HL-60/S4 treated with phorbol 12-myristate 13-acetate at 8.2 ng/mL for 4 days and 3 days (cell line): Measurements from ENCODE around the gene CENPM.

Source experiments
- in situ Hi-C: fragments of 300-500 bp; cut with MboI; formaldehyde crosslinking; loops from 2 replicates; pipeline ENCODE4 v1.15.0; 2022; ENCODE audit warnings: low sequenced_read_pairs

CENPM gene

DNA sequence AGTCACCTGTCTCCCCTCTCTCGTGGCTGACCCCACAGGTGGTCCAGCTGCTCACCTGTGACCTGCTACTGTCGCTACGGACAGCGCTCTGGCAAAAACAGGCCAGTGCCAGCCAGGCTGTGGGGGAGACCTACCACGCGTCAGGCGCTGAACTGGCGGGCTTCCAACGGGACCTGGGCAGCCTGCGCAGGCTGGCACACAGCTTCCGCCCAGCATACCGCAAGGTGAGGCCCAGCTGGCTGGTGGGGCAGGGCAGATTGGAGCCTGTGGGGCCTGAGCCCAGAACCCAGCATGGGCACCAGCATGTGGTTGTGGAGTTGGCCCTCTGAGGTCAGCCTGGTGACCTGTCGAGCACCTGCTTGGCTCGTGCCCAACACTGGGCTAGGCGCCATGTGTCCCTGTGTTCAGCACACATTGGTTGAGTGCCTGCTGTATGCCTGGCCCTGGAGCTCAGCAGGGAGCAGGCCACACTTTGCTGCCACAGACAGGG is 44.0 kb downstream of the CENPM start:
- in situ Hi-C loops: no loop called here

DNA sequence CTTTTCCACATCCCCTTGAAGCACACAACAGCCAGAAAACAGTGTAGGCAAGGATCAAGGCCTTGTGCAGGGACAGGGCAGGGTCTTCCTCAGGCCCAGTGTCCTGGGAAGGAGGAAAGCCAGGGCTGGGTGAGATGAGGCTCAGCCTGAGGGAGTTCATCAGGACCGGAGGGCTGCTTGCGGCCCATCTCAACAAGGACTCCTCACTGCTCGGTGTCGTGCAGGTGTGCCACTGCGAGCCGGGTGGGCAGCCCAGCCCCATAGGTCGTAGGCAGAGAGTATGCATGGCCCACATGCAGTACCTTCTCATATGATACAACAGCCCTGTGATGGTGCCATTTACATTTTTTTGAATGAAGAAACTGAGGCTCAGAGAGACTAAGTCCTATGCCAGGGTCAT is 44.9 kb downstream of the CENPM start:
- in situ Hi-C loops: no loop called here

DNA sequence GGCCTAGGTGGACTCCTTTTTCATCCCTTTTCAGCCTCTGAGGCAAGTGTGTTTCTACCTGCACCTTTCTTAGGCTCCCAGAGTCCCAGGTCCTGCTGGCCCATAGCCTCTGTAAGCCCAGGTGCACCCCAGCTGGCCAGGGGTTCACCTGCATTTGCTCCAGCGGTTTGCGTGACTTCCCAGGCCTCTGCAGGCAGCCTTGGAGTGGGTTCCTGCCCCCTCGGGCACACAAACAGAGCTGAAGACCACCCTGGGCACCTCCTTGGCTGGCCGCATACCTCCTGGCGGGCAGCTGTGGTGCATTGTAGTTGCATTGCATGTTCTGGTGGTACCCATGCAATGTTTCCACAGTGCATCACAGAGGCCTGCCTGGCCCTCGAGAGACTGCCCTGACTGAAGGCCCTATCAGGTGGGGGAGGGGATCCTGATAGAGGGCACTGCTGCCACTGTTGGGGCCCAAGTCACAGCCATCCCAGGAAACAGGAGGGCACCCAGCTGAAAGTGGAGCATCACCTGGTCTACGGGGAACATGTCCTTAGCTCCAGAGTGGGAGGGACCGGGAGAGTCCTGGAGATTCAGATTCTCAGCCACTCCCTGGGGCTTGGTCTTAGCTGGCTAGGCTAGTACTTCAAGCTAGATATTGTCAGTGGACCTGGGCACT is 46.2 kb downstream of the CENPM start:
- in situ Hi-C loops: no loop called here

DNA sequence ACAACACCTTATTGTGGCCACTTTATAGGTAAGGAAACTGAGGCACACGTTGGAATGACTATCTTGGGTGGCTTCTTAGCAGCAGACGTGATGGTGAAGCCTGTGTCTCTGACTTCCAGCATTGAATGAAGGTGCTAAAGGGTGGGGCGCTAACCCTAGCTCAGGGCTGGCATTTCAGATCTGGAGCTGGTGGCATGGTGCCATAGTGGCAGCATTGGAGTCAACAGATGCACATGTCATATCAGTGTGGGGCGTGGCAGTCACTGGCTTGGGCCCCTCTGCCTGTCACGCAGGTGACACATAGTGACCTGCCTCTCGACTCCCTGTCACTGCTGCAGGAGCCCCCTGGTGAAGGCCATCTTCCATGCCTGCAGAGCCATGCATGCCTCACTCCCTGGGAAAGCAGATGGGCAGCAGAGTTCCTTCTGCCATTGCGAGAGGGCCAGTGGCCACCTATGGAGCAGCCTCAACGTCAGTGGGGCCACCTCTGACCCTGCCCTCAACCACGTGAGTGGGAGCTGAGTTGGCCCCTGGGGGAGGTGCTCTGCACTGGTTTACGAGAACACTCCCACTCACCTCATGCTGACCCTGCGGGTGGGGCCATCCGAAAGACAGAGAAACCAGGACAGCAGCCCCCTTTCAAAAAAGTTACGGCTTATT is 46.8 kb downstream of the CENPM start:
- in situ Hi-C loops: no loop called here

DNA sequence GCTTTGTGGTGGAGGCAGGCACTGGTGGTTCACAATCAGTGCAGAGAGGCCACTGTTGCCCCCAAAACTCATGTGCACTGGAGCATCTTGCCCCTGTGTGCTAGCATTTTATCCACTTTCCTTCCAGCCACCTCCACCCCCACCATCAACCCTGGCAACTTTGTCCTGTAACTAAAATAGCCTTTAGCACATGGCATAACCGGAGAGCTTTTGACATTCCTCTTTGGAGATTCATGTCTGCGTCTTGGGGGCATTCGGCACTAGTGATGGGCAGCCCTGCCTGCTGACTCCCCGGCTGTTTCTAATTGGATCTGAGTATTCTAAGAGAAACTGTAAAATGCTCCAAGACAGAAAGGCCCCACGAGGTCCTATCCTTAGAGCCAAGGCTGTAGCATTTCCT is 47.8 kb downstream of the CENPM start:
- in situ Hi-C loops: no loop called here

DNA sequence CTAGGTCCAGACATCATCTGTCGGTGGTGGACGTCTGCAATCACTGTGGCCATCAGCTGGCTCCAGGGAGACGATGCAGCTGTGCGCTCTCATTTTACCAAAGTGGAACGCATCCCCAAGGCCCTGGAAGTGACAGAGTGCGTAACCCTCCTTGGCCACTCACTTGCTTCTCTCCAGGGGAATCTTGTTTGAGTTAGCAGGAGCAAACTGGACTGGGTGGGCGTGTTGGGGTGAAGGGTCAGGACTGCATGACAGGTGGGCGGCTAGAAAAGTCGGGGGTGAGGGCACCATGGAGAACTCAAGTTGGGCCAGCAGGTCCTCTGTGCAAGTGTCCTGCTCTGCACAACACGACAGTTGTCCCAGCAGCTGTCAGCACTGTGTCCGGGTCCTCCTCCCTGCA is 48.3 kb downstream of the CENPM start:
- in situ Hi-C loops: no loop called here

DNA sequence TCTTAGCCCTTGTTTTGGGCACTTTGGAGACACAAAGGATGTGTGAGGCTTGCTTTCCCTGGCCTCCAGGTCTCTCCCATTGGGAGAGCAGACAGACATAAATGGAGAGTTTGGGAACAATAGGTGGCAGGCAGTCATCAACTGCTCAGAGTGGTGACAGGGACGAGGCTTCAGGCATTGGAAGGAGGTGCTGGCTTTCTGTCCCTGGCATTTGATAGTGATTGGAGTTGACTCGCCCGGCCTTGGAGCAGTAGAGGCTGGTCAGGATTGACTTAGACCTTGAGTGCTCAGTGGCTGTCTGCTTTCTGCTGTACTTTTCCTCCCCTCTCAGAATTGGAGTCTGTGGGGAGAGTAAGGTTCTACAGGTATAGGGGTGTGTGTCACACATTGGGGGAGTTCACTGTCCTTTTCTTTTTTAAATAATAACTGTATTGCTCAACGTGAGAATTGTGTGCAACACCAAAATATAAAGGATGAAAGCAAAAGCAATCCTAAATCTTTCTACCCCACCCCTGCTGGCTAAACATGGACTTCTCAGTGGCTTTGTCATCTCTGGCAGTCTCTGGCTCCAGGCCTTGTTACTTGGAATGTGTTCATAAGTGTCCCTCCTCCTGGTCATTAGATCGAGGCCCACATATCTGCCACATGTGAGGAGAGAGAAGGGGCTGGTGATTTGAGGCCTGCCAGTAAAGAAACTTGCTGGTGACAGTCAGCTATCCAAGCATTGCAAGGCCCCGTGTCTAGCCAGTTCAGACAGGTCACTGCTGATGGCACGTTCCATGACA is 53.2 kb downstream of the CENPM start:
- in situ Hi-C loops: no loop called here

DNA sequence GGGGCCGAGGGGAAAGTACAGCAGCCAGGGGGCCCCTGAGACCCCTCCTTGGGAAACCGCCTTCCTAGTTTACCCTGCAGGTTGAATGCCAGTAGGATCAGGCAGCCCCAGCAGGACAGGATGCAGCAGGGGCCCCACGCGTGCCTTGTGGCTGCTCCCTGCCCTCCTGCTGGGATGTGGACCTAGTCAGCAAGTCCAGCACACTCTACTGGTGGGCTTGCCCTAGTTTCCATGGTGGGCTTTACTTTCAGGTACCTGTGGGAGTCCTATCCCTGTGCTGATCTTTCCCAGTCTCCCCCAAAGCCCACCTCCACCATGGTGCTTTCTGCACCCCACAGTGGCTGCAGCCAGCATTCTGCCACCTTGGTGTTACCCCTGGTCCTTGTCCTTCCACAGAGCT is 54.2 kb downstream of the CENPM start:
- in situ Hi-C loops: no loop called here

DNA sequence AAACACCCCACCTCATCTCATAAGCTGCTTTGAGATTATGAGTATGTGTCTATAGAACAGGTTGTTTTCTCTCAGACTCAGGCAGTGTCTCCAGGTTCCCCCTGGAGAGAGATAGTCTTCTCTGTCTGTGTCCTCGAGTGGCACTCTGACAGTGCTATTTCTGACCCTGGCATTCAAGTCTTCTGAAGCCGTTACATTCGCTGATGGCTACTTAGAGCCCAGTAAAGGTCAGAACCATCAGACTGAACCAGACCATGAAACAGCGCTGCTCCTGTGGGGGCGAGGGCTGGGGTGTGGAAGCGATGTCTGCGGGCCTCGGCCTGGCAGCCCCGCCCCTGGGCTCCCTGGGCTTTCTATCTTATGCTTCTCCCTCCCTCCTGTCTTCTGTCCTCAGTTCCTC is 55.5 kb downstream of the CENPM start:
- in situ Hi-C loops: no loop called here
